ENCODE measurements around the gene KDELR3. TPM values are rescaled to one million over a fixed set of nuclear protein-coding genes. Genes with fewer than 3 reads are reported as not detected.

The KDELR3 gene
- total RNA-seq, 3 donors from 2014 or later (not counting 1 experiment from before 2014, with no cell fraction given) = 0.25 TPM; not detected in 2

- Mint-ChIP-seq H3K36me3 (no peaks in the 10 kb centered on the region), H3K27ac (no peak overlapping the region), H3K27me3 (ENCODE audit: low read depth in 2 of 2) (no peaks in the 10 kb centered on the region), H3K4me3 (no peak overlapping the region), H3K9me3 (no peaks in the 10 kb centered on the region), H3K4me1 (no peaks in the 10 kb centered on the region)
- Histone ChIP-seq H3K36me3 (ENCODE audit: control insufficient read depth, insufficient read depth, low read length) (no peaks in the 10 kb centered on the region), H3K4me1 (ENCODE audit: control insufficient read depth, insufficient read depth, low read length) (no peaks in the 10 kb centered on the region), H3K27me3 (ENCODE audit: control insufficient read depth, insufficient read depth, low read length) (no peaks in the 10 kb centered on the region), H3K9me3 (ENCODE audit: control insufficient read depth, insufficient read depth, low read length) (no peaks in the 10 kb centered on the region), H3K27ac (ENCODE audit: low read length) (no peak overlapping the region), H3K4me3 (ENCODE audit: low read length) (no peak overlapping the region)
- ATAC-seq (no peak), DNase-seq (no peak)
- intact Hi-C loops (cut with micrococcal nuclease) = no loop called here
- TF ChIP-seq CTCF (IDR thresholded peaks at IDR 0.05) = no peak
- WGBS (ENCODE audit: insufficient coverage) = 84% methylated on average over 12 of the region's 12 CpGs
Measured at GRCh38 chr22:38431266-38432010, 36.5 kb upstream of the KDELR3 start.

- WGBS (ENCODE audit: insufficient coverage) = 100% methylated on average over 1 of the region's 1 CpG
- Mint-ChIP-seq H3K27me3 (ENCODE audit: low read depth in 2 of 2) (no peaks in the 10 kb centered on the region), H3K27ac (no peak overlapping the region), H3K9me3 (no peaks in the 10 kb centered on the region), H3K4me1 (no peaks in the 10 kb centered on the region), H3K36me3 (no peaks in the 10 kb centered on the region), H3K4me3 (no peak overlapping the region)
- DNase-seq (no peak), ATAC-seq (no peak)
- no peak for TF ChIP-seq CTCF (IDR thresholded peaks at IDR 0.05)
- Histone ChIP-seq H3K27ac (ENCODE audit: low read length) (no peak overlapping the region), H3K9me3 (ENCODE audit: control insufficient read depth, insufficient read depth, low read length) (no peaks in the 10 kb centered on the region), H3K27me3 (ENCODE audit: control insufficient read depth, insufficient read depth, low read length) (no peaks in the 10 kb centered on the region), H3K4me3 (ENCODE audit: low read length) (no peak overlapping the region), H3K4me1 (ENCODE audit: control insufficient read depth, insufficient read depth, low read length) (no peaks in the 10 kb centered on the region), H3K36me3 (ENCODE audit: control insufficient read depth, insufficient read depth, low read length) (no peaks in the 10 kb centered on the region)
- intact Hi-C loops (cut with micrococcal nuclease) = no loop called here
Measured at GRCh38 chr22:38432264-38432663, 35.6 kb upstream of the KDELR3 start.

GRCh38 chr22:38433871-38434270, 34.0 kb upstream of the KDELR3 start:
- DNase-seq = no peak
- H3K4me3 Mint-ChIP-seq = no peak overlapping the region
- TF ChIP-seq CTCF (IDR thresholded peaks at IDR 0.05) = no peak

GRCh38 chr22:38435010-38435409, 32.9 kb upstream of the KDELR3 start:
- no peak for ATAC-seq
- H3K4me1 Mint-ChIP-seq = no peaks in the 10 kb centered on the region
- DNase-seq = no peak
- no peaks in the 10 kb centered on the region for H3K36me3 Mint-ChIP-seq
- H3K9me3 ChIP-seq (ENCODE audit: control insufficient read depth, insufficient read depth, low read length) = no peaks in the 10 kb centered on the region
- no peaks in the 10 kb centered on the region for H3K27me3 Mint-ChIP-seq (ENCODE audit: low read depth in 2 of 2)
- intact Hi-C loops (cut with micrococcal nuclease) = no loop called here
- no peaks in the 10 kb centered on the region for H3K4me1 ChIP-seq (ENCODE audit: control insufficient read depth, insufficient read depth, low read length)
- 75% methylated on average over 4 of the region's 4 CpGs for WGBS (ENCODE audit: insufficient coverage)
- H3K27ac Mint-ChIP-seq = no peak overlapping the region
- H3K27me3 ChIP-seq (ENCODE audit: control insufficient read depth, insufficient read depth, low read length) = no peaks in the 10 kb centered on the region
- no peak overlapping the region for H3K27ac ChIP-seq (ENCODE audit: low read length)
- no peak for TF ChIP-seq CTCF (IDR thresholded peaks at IDR 0.05)
- H3K36me3 ChIP-seq (ENCODE audit: control insufficient read depth, insufficient read depth, low read length) = no peaks in the 10 kb centered on the region
- H3K4me3 ChIP-seq (ENCODE audit: low read length) = no peak overlapping the region
- H3K9me3 Mint-ChIP-seq = no peaks in the 10 kb centered on the region
- no peak overlapping the region for H3K4me3 Mint-ChIP-seq

More at GRCh38 chr22:38433871-38434270, 34.0 kb upstream of the KDELR3 start:
- Histone ChIP-seq H3K4me1 (ENCODE audit: control insufficient read depth, insufficient read depth, low read length) (no peaks in the 10 kb centered on the region), H3K27me3 (ENCODE audit: control insufficient read depth, insufficient read depth, low read length) (no peaks in the 10 kb centered on the region), H3K4me3 (ENCODE audit: low read length) (no peak overlapping the region), H3K27ac (ENCODE audit: low read length) (no peak overlapping the region), H3K36me3 (ENCODE audit: control insufficient read depth, insufficient read depth, low read length) (no peaks in the 10 kb centered on the region), H3K9me3 (ENCODE audit: control insufficient read depth, insufficient read depth, low read length) (no peaks in the 10 kb centered on the region)
- WGBS (ENCODE audit: insufficient coverage) = 76% methylated on average over 8 of the region's 8 CpGs
- no peak overlapping the region for H3K27ac Mint-ChIP-seq
- no peaks in the 10 kb centered on the region for H3K27me3 Mint-ChIP-seq (ENCODE audit: low read depth in 2 of 2)
- H3K4me1 Mint-ChIP-seq = no peaks in the 10 kb centered on the region
- no peaks in the 10 kb centered on the region for H3K9me3 Mint-ChIP-seq
- ATAC-seq = no peak
- intact Hi-C loops (cut with micrococcal nuclease) = no loop called here
- H3K36me3 Mint-ChIP-seq = no peaks in the 10 kb centered on the region

Data from natural killer cell (primary cell).